Activated CD8-positive, alpha-beta T cell treated with anti-CD3 and anti-CD28 coated beads, Interleukin-2, amount 10 ng/mL, durations not matched to agents 7 days and 5 days (primary cell): ENCODE results near the gene CMTM2. TPM values are rescaled to one million over a fixed set of nuclear protein-coding genes. Genes with fewer than 3 reads are reported as not detected.
"Not testable (repeated sequence)": the region's sequence is repeated elsewhere in the genome, so short reads cannot be mapped to it uniquely, and the experiment has no call there.

ENCODE experiments used
- ATAC-seq: fragments of 150-1000 bp; cut with Tn5 transposase; one replicate; pipeline ENCODE4 v1.10.0; 2021; ENCODE audit warnings: moderate library complexity
- CTCF ChIA-PET: fragments of 350-600 bp; sonication (Branson Sonifier 250); formaldehyde crosslinking; loops from one replicate; lab custom pipeline; 2021; ENCODE audit warnings: antibody characterized with exemption; lab: Charles Lee
- POLR2A ChIA-PET: fragments of 350-600 bp; sonication (Branson Sonifier 250); formaldehyde crosslinking; loops from one replicate; lab custom pipeline; 2021; ENCODE audit warnings: antibody characterized with exemption; lab: Charles Lee
- DNase-seq: peaks from one replicate; pipeline ENCODE4 v3.0.0-alpha.2; 2020
- H3K27ac Mint-ChIP-seq: one replicate; pipeline ENCODE4 v1.8.0; 2021; ENCODE audit warnings: mild to moderate bottlenecking, mixed read lengths
- H3K27me3 Mint-ChIP-seq: one replicate; pipeline ENCODE4 v1.8.0; 2021; ENCODE audit warnings: low read depth, mixed read lengths
- H3K36me3 Mint-ChIP-seq: one replicate; pipeline ENCODE4 v1.8.0; 2021; ENCODE audit warnings: low read depth, mixed read lengths
- H3K4me1 Mint-ChIP-seq: one replicate; pipeline ENCODE4 v1.8.0; 2021; ENCODE audit warnings: low read depth, mixed read lengths
- H3K4me3 Mint-ChIP-seq: one replicate; pipeline ENCODE4 v1.8.0; 2021; ENCODE audit warnings: mild to moderate bottlenecking, mixed read lengths
- H3K9me3 Mint-ChIP-seq: one replicate; pipeline ENCODE4 v1.8.0; 2022; ENCODE audit warnings: mixed read lengths; ENCODE audit not compliant: insufficient read depth
- total RNA-seq, 2 experiments: library from RNA; stranded (reverse); gene quantifications; one replicate each; pipeline ENCODE4 v1.2.3, GENCODE V29; 2021

CMTM2 gene
- total RNA-seq, 2 experiments from 2014 or later: 0.68 to 0.82 TPM

DNA sequence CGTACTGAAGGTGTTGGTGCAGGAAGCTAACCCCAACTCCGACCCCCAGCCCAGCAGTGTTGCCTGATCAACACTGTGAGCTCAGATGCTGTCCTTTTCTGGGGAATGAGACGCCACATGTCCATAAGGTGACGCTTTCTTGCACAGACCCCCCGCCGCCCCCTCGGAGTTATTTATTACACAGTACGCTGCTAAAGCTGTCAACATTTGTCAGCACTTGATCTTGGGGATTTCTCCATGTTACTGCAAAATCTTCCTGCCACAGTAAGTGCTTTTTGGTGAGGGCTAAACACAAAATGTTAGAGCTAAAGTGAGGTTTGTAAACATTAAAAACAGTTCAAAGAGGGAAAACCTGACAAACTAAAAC is 41.1 kb downstream of the CMTM2 start:
- Mint-ChIP-seq H3K36me3 (no peaks in the 10 kb centered on the region), H3K9me3 (no peaks in the 10 kb centered on the region), H3K4me1 (peaks cover 7% of the 10 kb centered on the region), H3K27me3 (no peaks in the 10 kb centered on the region), H3K4me3 (no peak overlapping the region), H3K27ac (no peak overlapping the region)
- ATAC-seq (no peak), DNase-seq (no peak)
- CTCF ChIA-PET: interaction anchor here (0.9 to 4.5 kb wide), 2 partner anchors 13 to 30 kb away, joined by 3 to 33 read pairs; no protein-coding TSS in a partner anchor
- POLR2A ChIA-PET: interaction anchor here (1.0 kb wide), 1 partner anchor 30 kb away, joined by 3 read pairs; no protein-coding TSS in a partner anchor

DNA sequence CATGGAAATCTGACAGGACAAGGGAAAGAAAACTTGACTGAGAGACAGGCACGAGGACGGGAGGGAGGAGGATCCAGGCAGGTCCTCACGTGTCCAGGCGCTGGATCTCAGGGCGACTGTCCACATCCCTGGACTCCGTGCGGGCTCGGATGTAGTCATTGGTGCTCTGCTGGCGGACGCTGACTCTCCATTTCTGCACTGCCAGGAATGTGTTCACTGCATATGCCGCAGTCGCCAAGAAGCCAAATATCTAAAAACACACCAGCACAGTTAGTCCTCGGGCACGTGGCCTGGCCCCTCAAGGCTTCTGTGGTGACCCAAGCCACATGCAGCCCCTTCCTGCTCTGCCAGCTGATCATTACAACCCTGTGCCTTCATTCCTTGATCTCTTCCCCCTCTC is 42.7 kb downstream of the CMTM2 start:
- POLR2A ChIA-PET: no interaction called here
- no peak for ATAC-seq
- H3K27ac Mint-ChIP-seq: no peak overlapping the region

DNA sequence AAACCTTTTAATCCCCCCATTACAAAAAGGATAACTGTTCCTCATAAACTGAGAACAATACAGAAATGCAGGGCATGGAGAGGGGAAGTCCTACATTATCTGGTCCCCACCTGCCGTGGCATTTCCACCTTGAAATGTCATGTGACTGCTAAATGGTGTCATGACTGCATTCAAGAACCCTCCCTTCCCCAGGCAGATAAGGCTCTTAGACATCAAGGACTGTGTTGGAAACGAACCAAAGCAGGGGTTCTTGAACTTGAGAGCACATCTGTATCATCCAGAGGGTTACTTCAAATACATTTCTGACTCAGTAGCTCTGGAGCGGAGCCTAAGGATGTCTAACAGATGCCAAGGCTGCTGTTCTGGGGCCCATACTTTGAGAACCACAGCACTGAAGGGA is 43.6 kb downstream of the CMTM2 start:
- no peaks in the 10 kb centered on the region for H3K9me3 Mint-ChIP-seq
- ChIA-PET CTCF (interaction anchor here (1.7 kb wide), 1 partner anchor 14 kb away, joined by 10 read pairs; no protein-coding TSS in a partner anchor), POLR2A (no interaction called here)
- no peak overlapping the region for H3K27ac Mint-ChIP-seq
- no peaks in the 10 kb centered on the region for H3K36me3 Mint-ChIP-seq
- H3K4me1 Mint-ChIP-seq: peaks cover 7% of the 10 kb centered on the region
- no peak overlapping the region for H3K4me3 Mint-ChIP-seq
- ATAC-seq: no peak
- no peak for DNase-seq
- no peaks in the 10 kb centered on the region for H3K27me3 Mint-ChIP-seq

More for the DNA sequence above, 42.7 kb downstream of the CMTM2 start:
- CTCF ChIA-PET: no interaction called here
- H3K27me3 Mint-ChIP-seq: no peaks in the 10 kb centered on the region
- peaks cover 7% of the 10 kb centered on the region for H3K4me1 Mint-ChIP-seq
- no peaks in the 10 kb centered on the region for H3K36me3 Mint-ChIP-seq
- H3K9me3 Mint-ChIP-seq: no peaks in the 10 kb centered on the region
- no peak overlapping the region for H3K4me3 Mint-ChIP-seq
- no peak for DNase-seq

DNA sequence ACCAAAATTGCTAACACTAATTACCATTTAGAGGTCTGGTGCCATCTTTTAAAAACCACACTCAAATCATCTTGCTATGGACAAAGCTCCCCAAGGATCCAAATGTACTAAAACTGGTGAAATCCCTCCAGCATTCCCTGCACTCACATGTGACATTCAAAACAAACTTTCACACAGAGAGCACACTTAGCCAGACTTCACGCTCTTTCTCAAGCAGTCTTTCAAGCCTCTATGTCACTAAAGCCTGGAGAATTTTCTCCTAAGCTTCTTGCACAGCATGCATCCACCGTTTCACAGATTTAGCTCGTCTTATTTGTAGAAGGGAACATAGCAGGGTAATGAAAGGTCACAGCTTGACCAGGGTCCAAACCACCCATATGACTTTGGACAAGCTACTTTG is 44.5 kb downstream of the CMTM2 start:
- ChIA-PET CTCF (interaction anchor here (0.8 to 1.7 kb wide), 2 partner anchors 12 to 15 kb away, joined by 3 to 10 read pairs; no protein-coding TSS in a partner anchor), POLR2A (interaction anchor here (1.4 kb wide), 1 partner anchor 50 kb away, joined by 3 read pairs; no protein-coding TSS in a partner anchor)
- DNase-seq (no peak), ATAC-seq (no peak)
- Mint-ChIP-seq H3K27ac (no peak overlapping the region), H3K36me3 (no peaks in the 10 kb centered on the region), H3K4me1 (peaks cover 7% of the 10 kb centered on the region), H3K27me3 (no peaks in the 10 kb centered on the region), H3K4me3 (no peak overlapping the region), H3K9me3 (no peaks in the 10 kb centered on the region)

DNA sequence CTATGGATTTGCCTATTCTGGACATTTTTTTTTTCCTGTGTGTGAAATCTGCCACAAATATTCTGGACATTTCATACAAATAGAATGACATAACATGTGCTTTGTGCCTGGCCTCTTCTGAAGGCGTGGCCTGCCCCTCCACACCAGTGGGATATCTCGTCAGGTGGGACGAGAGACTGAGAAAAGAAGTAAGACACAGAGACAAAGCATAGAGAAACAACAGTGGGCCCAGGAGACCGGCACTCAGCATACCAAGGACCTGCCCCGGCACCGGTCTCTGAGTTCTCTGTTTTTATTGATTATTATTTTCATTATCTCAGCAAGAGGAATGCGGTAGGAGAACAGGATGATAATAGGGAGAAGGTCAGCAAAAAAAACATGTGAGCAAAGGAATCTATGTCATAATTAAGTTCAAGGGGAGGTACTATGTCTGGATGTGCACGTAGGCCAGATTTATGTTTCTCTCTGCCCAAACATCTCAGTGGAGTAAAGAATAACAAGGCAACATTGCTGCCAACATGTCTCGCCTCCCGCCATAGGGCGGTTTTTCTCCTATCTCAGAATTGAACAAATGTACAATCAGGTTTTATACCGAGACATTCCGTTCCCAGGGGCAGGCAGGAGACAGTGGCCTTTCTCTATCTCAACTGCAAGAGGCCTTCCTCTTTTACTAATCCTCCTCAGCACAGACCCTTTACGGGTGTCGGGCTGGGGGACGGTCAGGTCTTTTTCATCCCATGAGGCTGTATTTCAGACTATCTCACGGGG is 48.5 kb downstream of the CMTM2 start:
- H3K9me3 Mint-ChIP-seq, ATAC-seq, H3K36me3 Mint-ChIP-seq, DNase-seq, POLR2A ChIA-PET, CTCF ChIA-PET, H3K4me1 Mint-ChIP-seq, H3K27me3 Mint-ChIP-seq, H3K27ac Mint-ChIP-seq, H3K4me3 Mint-ChIP-seq: not testable (repeated sequence)

DNA sequence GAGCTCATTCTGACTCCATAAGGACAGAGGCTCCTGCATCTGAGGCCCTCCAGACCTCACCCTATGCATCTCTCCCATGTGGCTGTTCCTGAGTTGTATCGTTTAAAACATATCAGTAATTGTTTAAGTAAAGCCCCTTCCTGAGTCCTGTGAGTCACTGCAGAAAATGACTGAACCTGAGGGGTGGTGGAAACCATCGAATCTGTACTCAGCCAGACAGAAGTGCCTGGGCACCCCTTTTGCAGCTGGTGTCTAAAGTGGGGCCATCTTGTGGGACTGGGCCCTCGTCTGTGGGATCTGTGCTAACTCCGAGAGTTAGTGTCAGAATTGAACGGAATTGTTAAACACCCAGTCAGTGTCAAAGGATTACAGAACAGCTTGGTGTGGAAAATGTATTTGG is 50.6 kb downstream of the CMTM2 start:
- no peak overlapping the region for H3K4me3 Mint-ChIP-seq
- ChIA-PET POLR2A (no interaction called here), CTCF (interaction anchor here (1.5 kb wide), 1 partner anchor 22 kb away, joined by 5 read pairs; no protein-coding TSS in a partner anchor)
- ATAC-seq: no peak
- H3K27me3 Mint-ChIP-seq: no peaks in the 10 kb centered on the region
- no peak for DNase-seq
- H3K9me3 Mint-ChIP-seq: no peaks in the 10 kb centered on the region
- H3K27ac Mint-ChIP-seq: no peak overlapping the region
- no peaks in the 10 kb centered on the region for H3K4me1 Mint-ChIP-seq
- H3K36me3 Mint-ChIP-seq: no peaks in the 10 kb centered on the region

DNA sequence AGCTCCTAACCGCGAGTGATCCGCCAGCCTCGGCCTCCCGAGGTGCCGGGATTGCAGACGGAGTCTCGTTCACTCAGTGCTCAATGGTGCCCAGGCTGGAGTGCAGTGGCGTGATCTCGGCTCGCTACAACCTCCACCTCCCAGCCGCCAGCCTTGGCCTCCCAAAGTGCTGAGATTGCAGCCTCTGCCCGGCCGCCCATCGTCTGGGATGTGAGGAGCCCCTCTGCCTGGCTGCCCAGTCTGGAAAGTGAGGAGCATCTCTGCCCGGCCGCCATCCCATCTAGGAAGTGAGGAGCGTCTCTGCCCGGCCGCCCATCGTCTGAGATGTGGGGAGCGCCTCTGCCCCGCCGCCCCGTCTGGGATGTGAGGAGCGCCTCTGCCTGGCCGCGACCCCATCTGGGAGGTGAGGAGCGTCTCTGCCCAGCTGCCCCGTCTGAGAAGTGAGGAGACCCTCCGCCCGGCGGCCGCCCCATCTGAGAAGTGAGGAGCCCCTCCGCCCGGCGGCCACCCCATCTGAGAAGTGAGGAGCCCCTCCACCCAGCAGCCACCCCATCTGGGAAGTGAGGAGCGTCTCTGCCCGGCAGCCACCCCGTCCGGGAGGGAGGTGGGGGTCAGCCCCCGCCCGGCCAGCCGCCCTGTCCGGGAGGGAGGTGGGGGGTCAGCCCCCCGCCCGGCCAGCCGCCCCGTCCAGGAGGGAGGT is 51.4 kb downstream of the CMTM2 start:
- H3K9me3 Mint-ChIP-seq, POLR2A ChIA-PET, H3K36me3 Mint-ChIP-seq, H3K4me3 Mint-ChIP-seq, H3K27me3 Mint-ChIP-seq, H3K27ac Mint-ChIP-seq, H3K4me1 Mint-ChIP-seq, DNase-seq, ATAC-seq, CTCF ChIA-PET: not testable (repeated sequence)

DNA sequence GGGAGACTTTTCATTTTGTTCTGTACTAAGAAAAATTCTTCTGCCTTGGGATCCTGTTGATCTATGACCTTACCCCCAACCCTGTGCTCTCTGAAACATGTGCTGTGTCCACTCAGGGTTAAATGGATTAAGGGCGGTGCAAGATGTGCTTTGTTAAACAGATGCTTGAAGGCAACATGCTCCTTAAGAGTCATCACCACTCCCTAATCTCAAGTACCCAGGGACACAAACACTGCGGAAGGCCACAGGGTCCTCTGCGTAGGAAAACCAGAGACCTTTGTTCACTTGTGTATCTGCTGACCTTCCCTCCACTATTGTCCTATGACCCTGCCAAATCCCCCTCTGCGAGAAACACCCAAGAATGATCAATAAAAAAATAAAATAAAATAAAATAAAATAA is 52.3 kb downstream of the CMTM2 start:
- POLR2A ChIA-PET, H3K27me3 Mint-ChIP-seq, DNase-seq, H3K36me3 Mint-ChIP-seq, H3K4me1 Mint-ChIP-seq, CTCF ChIA-PET, H3K27ac Mint-ChIP-seq, H3K4me3 Mint-ChIP-seq, H3K9me3 Mint-ChIP-seq, ATAC-seq: not testable (repeated sequence)

DNA sequence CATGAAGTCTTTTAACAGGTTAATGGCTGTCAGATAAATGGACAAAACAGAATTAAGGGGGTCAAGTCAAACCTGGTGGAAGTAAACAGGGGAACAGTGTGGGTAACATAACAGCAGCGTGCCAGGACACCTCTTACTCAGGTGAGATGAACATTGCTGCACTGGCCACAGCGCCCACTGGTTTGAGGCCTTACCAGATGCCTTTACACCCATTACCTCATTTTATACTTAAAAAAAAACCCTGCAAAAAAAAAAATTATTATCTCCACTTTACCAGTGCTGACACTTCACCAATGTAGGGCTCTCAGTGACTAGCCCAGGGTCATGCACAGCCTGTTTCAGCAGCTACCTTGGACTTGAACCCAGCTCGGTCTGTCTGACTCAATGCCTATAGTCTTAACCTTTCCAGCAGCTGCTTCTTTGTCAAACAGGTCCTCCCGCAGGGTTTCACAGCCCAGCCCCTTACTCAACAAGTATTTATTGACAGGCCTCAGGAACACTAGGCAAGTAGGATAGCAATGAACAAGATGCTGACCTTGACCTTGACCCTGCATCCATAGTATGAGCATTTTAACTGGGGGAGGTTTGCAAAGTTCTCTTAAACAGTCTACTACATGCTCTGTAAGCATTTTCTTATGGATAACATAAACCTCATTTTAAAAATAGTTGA is 55.4 kb downstream of the CMTM2 start:
- CTCF ChIA-PET: interaction anchor here (0.8 to 2.8 kb wide), 3 partner anchors 16 to 26 kb away, joined by 3 to 14 read pairs (median 7); no protein-coding TSS in a partner anchor
- ATAC-seq: no peak
- Mint-ChIP-seq H3K9me3 (no peaks in the 10 kb centered on the region), H3K27me3 (peaks cover 5% of the 10 kb centered on the region), H3K4me1 (no peaks in the 10 kb centered on the region), H3K36me3 (no peaks in the 10 kb centered on the region), H3K27ac (no peak overlapping the region), H3K4me3 (no peak overlapping the region)
- POLR2A ChIA-PET: no interaction called here
- DNase-seq: no peak

DNA sequence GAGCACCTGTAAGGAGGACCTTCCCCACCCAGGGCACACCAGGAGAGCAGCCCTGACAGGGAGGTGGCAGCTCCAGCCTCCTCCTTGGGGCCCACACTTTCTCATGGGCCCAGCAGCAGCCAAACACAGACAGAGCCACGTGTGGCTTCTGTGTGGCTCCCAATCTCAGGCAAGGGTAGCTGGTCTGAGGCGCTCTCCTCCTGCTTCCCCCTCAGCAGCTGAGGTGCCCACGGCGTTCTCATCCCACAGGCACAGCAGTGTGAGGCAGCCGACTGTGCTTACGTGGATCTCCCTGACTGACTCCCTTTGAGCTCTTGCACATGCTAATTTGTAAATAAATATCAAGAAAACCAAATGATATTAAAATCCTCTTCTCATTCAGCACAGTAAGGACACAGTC is 56.1 kb downstream of the CMTM2 start:
- ChIA-PET CTCF (interaction anchor here (0.8 to 2.8 kb wide), 3 partner anchors 15 to 27 kb away, joined by 3 to 14 read pairs (median 7); no protein-coding TSS in a partner anchor), POLR2A (no interaction called here)
- Mint-ChIP-seq H3K4me1 (no peaks in the 10 kb centered on the region), H3K27ac (no peak overlapping the region), H3K36me3 (no peaks in the 10 kb centered on the region), H3K4me3 (no peak overlapping the region), H3K9me3 (no peaks in the 10 kb centered on the region), H3K27me3 (peaks cover 5% of the 10 kb centered on the region)
- no peak for DNase-seq
- ATAC-seq: no peak

DNA sequence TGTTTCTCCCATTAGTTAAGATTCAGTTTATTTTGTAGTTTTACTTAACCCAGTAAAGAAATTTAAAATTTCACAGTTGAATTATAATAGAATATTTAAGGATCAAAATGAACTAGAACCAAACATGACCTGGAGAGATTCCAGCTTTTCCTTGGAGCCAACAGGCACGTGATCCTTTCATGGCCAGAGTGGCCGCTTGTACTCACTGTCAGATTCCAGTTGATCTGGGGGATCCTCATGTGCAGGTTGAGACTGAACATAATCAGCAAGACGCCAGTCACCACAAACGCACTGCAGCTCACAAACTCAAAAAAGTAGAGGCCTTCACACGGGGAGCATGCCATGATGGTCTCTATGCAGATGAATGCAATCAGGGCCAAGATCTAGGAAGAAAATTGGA is 56.9 kb downstream of the CMTM2 start:
- no peak for DNase-seq
- POLR2A ChIA-PET: interaction anchor here (0.5 kb wide), 1 partner anchor 19 kb away, joined by 4 read pairs; no protein-coding TSS in a partner anchor
- Mint-ChIP-seq H3K36me3 (no peaks in the 10 kb centered on the region), H3K27ac (no peak overlapping the region), H3K4me3 (no peak overlapping the region), H3K9me3 (no peaks in the 10 kb centered on the region), H3K4me1 (no peaks in the 10 kb centered on the region), H3K27me3 (peaks cover 5% of the 10 kb centered on the region)
- CTCF ChIA-PET: interaction anchor here (0.5 to 2.8 kb wide), 2 partner anchors 12 to 15 kb away, joined by 3 to 14 read pairs; no protein-coding TSS in a partner anchor
- ATAC-seq: no peak
